A549 (cell line): ENCODE data around the gene GPX4.

Experiments
- FOSL2 ChIP-seq, 2 experiments: fragments of 450-650 bp in 1 of 2; fragments of >200 bp in 1 of 2; sonication (Bioruptor Twin) in 1 of 2; formaldehyde crosslinking; IDR thresholded peaks; 2 replicates each; pipeline versions ENCODE4 v1.5.0 to v1.6.1; 2016 to 2020; ENCODE audit warnings: mild to moderate bottlenecking in 1 of 2, moderate library complexity in 1 of 2
- MYC ChIP-seq: IDR thresholded peaks from 2 replicates; pipeline ENCODE4 v1.6.1; 2012; ENCODE audit warnings: mild to moderate bottlenecking, inconsistent platforms, low read length, improper control_type of control experiment, borderline replicate concordance
- POLR2A ChIP-seq: IDR thresholded peaks from 2 replicates; pipeline ENCODE4 v1.6.1; 2012; ENCODE audit warnings: mild to moderate bottlenecking, low read length
- RFX5 ChIP-seq: fragments of 450-650 bp; IDR thresholded peaks from 2 replicates; pipeline ENCODE4 v1.7.1; 2014; ENCODE audit warnings: antibody characterized with exemption, mild to moderate bottlenecking, moderate library complexity
- RNF2 ChIP-seq: fragments of 200-600 bp; sonication (generic); IDR thresholded peaks from 2 replicates; pipeline ENCODE4 v1.6.1; 2016; ENCODE audit warnings: low read depth, mild to moderate bottlenecking, antibody characterized with exemption, moderate library complexity, borderline replicate concordance
- TF ChIP-seq, protein P1 (sequence below): fragments of >200 bp; sonication (Bioruptor Twin); formaldehyde crosslinking; IDR thresholded peaks from 3 replicates; pipeline ENCODE4 v1.5.1; 2016

DNA sequence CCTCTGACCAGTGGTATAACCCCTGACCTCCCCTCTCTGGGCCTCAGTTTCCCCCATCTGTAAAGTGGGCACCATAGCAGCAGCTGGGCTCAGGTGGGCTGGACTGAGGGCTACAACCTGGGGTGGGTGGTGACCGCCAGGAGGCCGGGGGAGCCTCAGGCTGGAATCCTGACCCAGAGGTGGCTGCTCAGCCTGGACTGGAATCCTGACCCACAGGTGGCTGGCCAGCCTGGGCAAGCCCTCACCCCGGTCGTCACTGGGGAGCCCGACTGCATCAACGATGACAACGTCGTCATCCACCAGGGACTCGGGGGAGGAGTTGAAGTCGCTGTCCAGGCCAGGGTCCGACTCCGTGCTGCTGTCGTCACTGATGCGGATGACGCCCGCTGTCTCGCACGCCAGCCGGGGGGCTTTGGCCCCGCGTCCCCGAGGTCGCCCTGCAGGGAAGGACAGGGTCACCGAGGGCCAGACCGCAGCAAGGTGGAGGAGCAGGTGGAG lies 10.2 kb downstream of the GPX4 start:
- TF ChIP-seq POLR2A = no peak
- no peak for TF ChIP-seq FOSL2 (IDR thresholded peaks at IDR 0.05)
- TF ChIP-seq FOSL2 (CRISPR knock-in tag; IDR thresholded peaks at IDR 0.05) = no peak
- TF ChIP-seq RFX5 = no peak
- TF ChIP-seq, protein P1, sequence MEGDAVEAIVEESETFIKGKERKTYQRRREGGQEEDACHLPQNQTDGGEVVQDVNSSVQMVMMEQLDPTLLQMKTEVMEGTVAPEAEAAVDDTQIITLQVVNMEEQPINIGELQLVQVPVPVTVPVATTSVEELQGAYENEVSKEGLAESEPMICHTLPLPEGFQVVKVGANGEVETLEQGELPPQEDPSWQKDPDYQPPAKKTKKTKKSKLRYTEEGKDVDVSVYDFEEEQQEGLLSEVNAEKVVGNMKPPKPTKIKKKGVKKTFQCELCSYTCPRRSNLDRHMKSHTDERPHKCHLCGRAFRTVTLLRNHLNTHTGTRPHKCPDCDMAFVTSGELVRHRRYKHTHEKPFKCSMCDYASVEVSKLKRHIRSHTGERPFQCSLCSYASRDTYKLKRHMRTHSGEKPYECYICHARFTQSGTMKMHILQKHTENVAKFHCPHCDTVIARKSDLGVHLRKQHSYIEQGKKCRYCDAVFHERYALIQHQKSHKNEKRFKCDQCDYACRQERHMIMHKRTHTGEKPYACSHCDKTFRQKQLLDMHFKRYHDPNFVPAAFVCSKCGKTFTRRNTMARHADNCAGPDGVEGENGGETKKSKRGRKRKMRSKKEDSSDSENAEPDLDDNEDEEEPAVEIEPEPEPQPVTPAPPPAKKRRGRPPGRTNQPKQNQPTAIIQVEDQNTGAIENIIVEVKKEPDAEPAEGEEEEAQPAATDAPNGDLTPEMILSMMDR = no peak
- no peak for TF ChIP-seq RNF2
- no peak for TF ChIP-seq MYC
